H9 (cell line): Measurements from ENCODE around the gene RFWD3. TPM values are rescaled to one million over a fixed set of nuclear protein-coding genes. Genes with fewer than 3 reads are reported as not detected.

Experiments
- DNase-seq: peaks from one replicate; pipeline ENCODE4 v3.0.0-alpha.2; 2017
- H2AFZ ChIP-seq: one replicate; pipeline ENCODE4 v1.6.1; 2013; ENCODE audit warnings: mild to moderate bottlenecking, low read length, control low read depth, moderate library complexity
- H2AK5ac ChIP-seq: 2 replicates; pipeline ENCODE4 v1.6.1; 2013; ENCODE audit warnings: low read length, control low read depth, mixed read lengths; ENCODE audit not compliant: insufficient read length
- H2BK120ac ChIP-seq: one replicate; pipeline ENCODE4 v1.6.1; 2013; ENCODE audit warnings: low read depth, mild to moderate bottlenecking, low read length, control low read depth, inconsistent platforms; ENCODE audit not compliant: poor library complexity, severe bottlenecking
- H2BK12ac ChIP-seq: 2 replicates; pipeline ENCODE4 v1.6.1; 2013; ENCODE audit warnings: low read length, control low read depth, mixed read lengths, low read depth; ENCODE audit not compliant: insufficient read length
- H2BK15ac ChIP-seq: 2 replicates; pipeline ENCODE4 v1.6.1; 2013; ENCODE audit warnings: low read depth, low read length, control low read depth
- H2BK20ac ChIP-seq: one replicate; pipeline ENCODE4 v1.6.1; 2013; ENCODE audit warnings: low read depth, mild to moderate bottlenecking, low read length, control low read depth, inconsistent platforms; ENCODE audit not compliant: poor library complexity, severe bottlenecking
- H2BK5ac ChIP-seq: 2 replicates; pipeline ENCODE4 v1.6.1; 2013; ENCODE audit warnings: low read length, control low read depth, mixed read lengths; ENCODE audit not compliant: insufficient read length
- H3K14ac ChIP-seq: 2 replicates; pipeline ENCODE4 v1.6.1; 2013; ENCODE audit warnings: low read length, control low read depth; ENCODE audit not compliant: insufficient read depth
- H3K18ac ChIP-seq: 2 replicates; pipeline ENCODE4 v1.6.1; 2013; ENCODE audit warnings: low read depth, mild to moderate bottlenecking, mixed read lengths, low read length, control low read depth; ENCODE audit not compliant: insufficient read length
- H3K23ac ChIP-seq: 2 replicates; pipeline ENCODE4 v1.6.1; 2013; ENCODE audit warnings: low read length, control low read depth, mixed read lengths, low read depth; ENCODE audit not compliant: insufficient read length
- H3K23me2 ChIP-seq: 2 replicates; pipeline ENCODE4 v1.6.1; 2013; ENCODE audit warnings: low read depth, mild to moderate bottlenecking, mixed read lengths, low read length, control low read depth; ENCODE audit not compliant: insufficient read length, poor library complexity, severe bottlenecking
- H3K27ac ChIP-seq: 2 replicates; pipeline ENCODE4 v1.5.1; 2013; ENCODE audit warnings: low read length, control low read depth, mixed read lengths, low read depth; ENCODE audit not compliant: insufficient read length
- H3K27me3 ChIP-seq: 2 replicates; pipeline ENCODE4 v1.6.1; 2013; ENCODE audit warnings: low read length, control low read depth, inconsistent platforms; ENCODE audit not compliant: insufficient read depth
- H3K4ac ChIP-seq: 2 replicates; pipeline ENCODE4 v1.6.1; 2013; ENCODE audit warnings: low read depth, mild to moderate bottlenecking, control low read depth, inconsistent platforms, low read length, moderate library complexity
- H3K4me1 ChIP-seq: 2 replicates; pipeline ENCODE4 v1.6.1; 2013; ENCODE audit warnings: low read length, control low read depth, inconsistent platforms; ENCODE audit not compliant: insufficient read depth
- H3K4me2 ChIP-seq: 2 replicates; pipeline ENCODE4 v1.6.1; 2013; ENCODE audit warnings: low read length, control low read depth, mixed read lengths; ENCODE audit not compliant: insufficient read length, insufficient read depth
- H3K56ac ChIP-seq: 2 replicates; pipeline ENCODE4 v1.6.1; 2013; ENCODE audit warnings: low read depth, mild to moderate bottlenecking, mixed read lengths, low read length, control low read depth; ENCODE audit not compliant: insufficient read length
- H3K79me1 ChIP-seq: 2 replicates; pipeline ENCODE4 v1.6.1; 2013; ENCODE audit warnings: low read depth, mild to moderate bottlenecking, moderate library complexity, low read length, control low read depth, inconsistent platforms; ENCODE audit not compliant: insufficient read depth, poor library complexity, severe bottlenecking
- H3K79me2 ChIP-seq: 2 replicates; pipeline ENCODE4 v1.6.1; 2013; ENCODE audit warnings: low read length, control low read depth, inconsistent platforms; ENCODE audit not compliant: insufficient read depth
- H3K9ac ChIP-seq: 2 replicates; pipeline ENCODE4 v1.6.1; 2013; ENCODE audit warnings: low read length, control low read depth, mixed read lengths; ENCODE audit not compliant: insufficient read length; ENCODE audit errors: extremely low read depth
- H3K9me3 ChIP-seq: one replicate; pipeline ENCODE4 v1.6.1; 2013; ENCODE audit warnings: low read depth, low read length, inconsistent platforms; ENCODE audit not compliant: control insufficient read depth
- H3T11ph ChIP-seq: one replicate; pipeline ENCODE4 v1.6.1; 2013; ENCODE audit warnings: mild to moderate bottlenecking, low read length, control low read depth, inconsistent platforms
- H4K20me1 ChIP-seq: one replicate; pipeline ENCODE4 v1.6.1; 2013; ENCODE audit not compliant: control insufficient read depth, insufficient read length, insufficient read depth
- H4K5ac ChIP-seq: 2 replicates; pipeline ENCODE4 v1.6.1; 2013; ENCODE audit warnings: low read depth, mild to moderate bottlenecking, mixed read lengths, low read length, control low read depth; ENCODE audit not compliant: insufficient read length
- H4K8ac ChIP-seq: replicated peaks from 2 replicates; pipeline ENCODE4 v1.6.1; 2013; ENCODE audit warnings: low read length, control low read depth, mixed read lengths, low read depth; ENCODE audit not compliant: insufficient read length
- H4K91ac ChIP-seq: 2 replicates; pipeline ENCODE4 v1.6.1; 2013; ENCODE audit warnings: low read depth, mild to moderate bottlenecking, moderate library complexity, mixed read lengths, low read length, control low read depth; ENCODE audit not compliant: insufficient read length
- H3K27ac Mint-ChIP-seq, 3 experiments: 2 replicates in 2 of 3; 3 replicates in 1 of 3; pipeline ENCODE4 v1.8.0; 2020 to 2021; ENCODE audit warnings: mixed read lengths in 3 of 3, mild to moderate bottlenecking in 1 of 3, moderate library complexity in 1 of 3
- H3K27me3 Mint-ChIP-seq: 2 replicates; pipeline ENCODE4 v1.8.0; 2021; ENCODE audit warnings: low read depth, mild to moderate bottlenecking, moderate library complexity, mixed read lengths
- H3K36me3 Mint-ChIP-seq, 3 experiments: 2 replicates in 2 of 3; 3 replicates in 1 of 3; pipeline ENCODE4 v1.8.0; 2020 to 2021; ENCODE audit warnings: low read depth in 3 of 3, mixed read lengths in 3 of 3; ENCODE audit not compliant: insufficient read depth in 1 of 3
- H3K4me1 Mint-ChIP-seq, 2 experiments: 2 replicates each; pipeline ENCODE4 v1.8.0; 2020; ENCODE audit warnings: mixed read lengths in 2 of 2
- H3K4me3 Mint-ChIP-seq, 2 experiments: 2 replicates in 1 of 2; 3 replicates in 1 of 2; pipeline ENCODE4 v1.8.0; 2020 to 2021; ENCODE audit warnings: mild to moderate bottlenecking in 2 of 2, mixed read lengths in 2 of 2, moderate library complexity in 1 of 2
- H3K9me3 Mint-ChIP-seq, 2 experiments: 2 replicates in 1 of 2; 3 replicates in 1 of 2; pipeline ENCODE4 v1.8.0; 2020; ENCODE audit warnings: mild to moderate bottlenecking in 2 of 2, mixed read lengths in 2 of 2, moderate library complexity in 1 of 2
- WGBS: extraction: QIAGEN DNeasy Blood & Tissue Kit; methylation state at CpG from one replicate; pipeline ENCODE4 v1.1.7; 2013; ENCODE audit warnings: missing lambda C conversion rate, low lambda C conversion rate, mixed read lengths; ENCODE audit not compliant: insufficient read length; ENCODE audit errors: extremely low coverage; 5-methylcytosine and 5-hydroxymethylcytosine counted together
- total RNA-seq: library from RNA; stranded (reverse); gene quantifications from 2 replicates; pipeline ENCODE4 v1.2.1, GENCODE V29; 2021
- TF ChIP-seq, protein P1 (sequence below): fragments of 200-600 bp; sonication (generic); conservative IDR thresholded peaks from 3 replicates; pipeline ENCODE4 v1.8.0; 2021; ENCODE audit warnings: antibody characterized with exemption, mild to moderate bottlenecking

RFWD3 gene
- total RNA-seq, 1 experiment from 2014 or later: 114 TPM

DNA sequence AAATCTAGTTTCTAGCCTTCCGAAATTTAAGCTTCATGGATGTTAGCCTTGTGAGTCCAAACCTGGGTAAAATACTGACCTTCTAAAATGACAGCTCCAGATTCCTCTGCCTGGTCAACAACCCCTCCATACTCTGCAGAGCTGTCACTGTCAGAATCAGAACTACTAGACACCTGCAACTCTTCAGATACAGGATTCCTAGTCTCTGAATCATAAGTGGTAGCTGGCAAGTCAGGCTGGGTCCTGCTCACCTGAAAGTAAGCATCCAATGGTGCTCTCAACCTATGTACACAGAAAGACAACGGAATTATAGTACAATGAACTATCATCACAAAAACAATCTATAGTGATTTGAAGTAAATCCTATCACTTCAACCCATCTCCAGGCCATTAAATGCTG is 14.8 kb downstream of the RFWD3 start:
- Histone ChIP-seq H2AK5ac (no peak overlapping the region), H2BK15ac (no peak overlapping the region), H3K4ac (no peak overlapping the region), H3K23me2 (no peaks in the 10 kb centered on the region), H3K18ac (no peak overlapping the region), H3K23ac (no peak overlapping the region), H3K9me3 (no peaks in the 10 kb centered on the region), H3K56ac (no peak overlapping the region), H3K79me2 (peaks cover 7% of the 10 kb centered on the region), H4K5ac (no peak overlapping the region), H2BK5ac (no peak overlapping the region), H4K8ac (no peak overlapping the region), H4K20me1 (no peaks in the 10 kb centered on the region), H2BK12ac (no peak overlapping the region), H3K27ac (no peak overlapping the region), H3K9ac (no peak overlapping the region), H3K4me1 (no peaks in the 10 kb centered on the region), H4K91ac (no peak overlapping the region), H2BK20ac (no peak overlapping the region), H2BK120ac (no peak overlapping the region), H2AFZ (no peak overlapping the region), H3K79me1 (peaks cover 11% of the 10 kb centered on the region), H3K14ac (no peak overlapping the region), H3T11ph (no peak overlapping the region), H3K4me2 (no peak overlapping the region), H3K27me3 (no peaks in the 10 kb centered on the region)
- no peaks in the 10 kb centered on the region; a peak in 1 of 4 replicates for H3K4me1 Mint-ChIP-seq
- no CpG with 5 or more reads among the region's 2 CpGs for whole genome bisulfite sequencing
- TF ChIP-seq, protein P1, sequence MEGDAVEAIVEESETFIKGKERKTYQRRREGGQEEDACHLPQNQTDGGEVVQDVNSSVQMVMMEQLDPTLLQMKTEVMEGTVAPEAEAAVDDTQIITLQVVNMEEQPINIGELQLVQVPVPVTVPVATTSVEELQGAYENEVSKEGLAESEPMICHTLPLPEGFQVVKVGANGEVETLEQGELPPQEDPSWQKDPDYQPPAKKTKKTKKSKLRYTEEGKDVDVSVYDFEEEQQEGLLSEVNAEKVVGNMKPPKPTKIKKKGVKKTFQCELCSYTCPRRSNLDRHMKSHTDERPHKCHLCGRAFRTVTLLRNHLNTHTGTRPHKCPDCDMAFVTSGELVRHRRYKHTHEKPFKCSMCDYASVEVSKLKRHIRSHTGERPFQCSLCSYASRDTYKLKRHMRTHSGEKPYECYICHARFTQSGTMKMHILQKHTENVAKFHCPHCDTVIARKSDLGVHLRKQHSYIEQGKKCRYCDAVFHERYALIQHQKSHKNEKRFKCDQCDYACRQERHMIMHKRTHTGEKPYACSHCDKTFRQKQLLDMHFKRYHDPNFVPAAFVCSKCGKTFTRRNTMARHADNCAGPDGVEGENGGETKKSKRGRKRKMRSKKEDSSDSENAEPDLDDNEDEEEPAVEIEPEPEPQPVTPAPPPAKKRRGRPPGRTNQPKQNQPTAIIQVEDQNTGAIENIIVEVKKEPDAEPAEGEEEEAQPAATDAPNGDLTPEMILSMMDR: no peak
- no peaks in the 10 kb centered on the region for H3K27me3 Mint-ChIP-seq
- H3K27ac Mint-ChIP-seq: peak overlapping the region in 1 of 3 experiments; percentile 55; a peak in 2 of 7 replicates
- no peak overlapping the region for H3K4me3 Mint-ChIP-seq
- DNase-seq: no peak
- peaks cover 41 to 80% (median 68%) of the 10 kb centered on the region in 3 experiments; a peak in 6 of 7 replicates for H3K36me3 Mint-ChIP-seq
- no peaks in the 10 kb centered on the region for H3K9me3 Mint-ChIP-seq
